NCI-H446 (cell line): ENCODE results near the gene FOXJ3.
A peak's percentile ranks its signal among the peaks of the same experiment; 100 is the strongest.

Experiments used
- DNase-seq, 2 experiments: peaks; one replicate each; lab custom pipeline; 2025; lab: John Stamatoyannopoulos, UW

The FOXJ3 gene

DNA sequence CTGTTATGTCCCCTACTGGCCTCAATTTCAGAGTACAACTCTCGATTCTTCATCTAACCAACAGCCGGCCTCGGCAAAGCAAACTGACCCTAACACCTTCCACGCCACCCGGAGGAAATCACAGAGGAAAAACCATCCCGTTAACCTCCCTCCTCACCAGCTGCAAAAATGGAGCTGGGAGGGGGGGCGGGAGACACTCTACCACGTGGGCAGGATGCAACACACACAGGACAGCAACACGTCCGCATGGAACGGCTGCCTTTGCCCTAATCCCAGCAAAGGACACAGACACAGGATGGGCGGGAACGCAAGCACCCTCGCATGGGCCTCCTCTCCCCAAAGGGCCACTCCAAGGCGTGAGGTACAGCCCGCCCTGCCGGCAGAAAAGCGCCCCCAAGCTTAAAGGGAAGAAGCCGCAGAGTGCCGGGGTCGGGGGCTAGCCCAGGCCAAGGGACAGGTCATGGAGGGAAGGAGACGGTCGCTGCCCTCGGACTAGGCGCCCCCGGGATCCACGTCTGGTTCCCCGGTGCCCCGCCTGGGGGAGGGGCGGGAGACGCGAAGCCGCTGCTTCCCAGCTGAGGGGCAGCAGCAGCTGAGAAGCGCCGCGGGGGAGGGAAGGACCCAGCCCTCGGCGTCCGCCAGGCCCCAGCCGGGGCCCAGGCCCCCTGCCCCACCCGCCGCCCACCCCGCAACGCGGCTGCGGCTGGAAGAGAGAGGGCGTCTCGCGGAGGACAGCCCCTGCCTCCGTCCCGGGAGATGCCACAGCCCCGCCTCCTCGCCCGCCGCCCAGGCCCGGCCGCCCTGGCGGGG is 590 bp downstream of the FOXJ3 start:
- DNase-seq: peak in 1 of 2 experiments; percentile 74

DNA sequence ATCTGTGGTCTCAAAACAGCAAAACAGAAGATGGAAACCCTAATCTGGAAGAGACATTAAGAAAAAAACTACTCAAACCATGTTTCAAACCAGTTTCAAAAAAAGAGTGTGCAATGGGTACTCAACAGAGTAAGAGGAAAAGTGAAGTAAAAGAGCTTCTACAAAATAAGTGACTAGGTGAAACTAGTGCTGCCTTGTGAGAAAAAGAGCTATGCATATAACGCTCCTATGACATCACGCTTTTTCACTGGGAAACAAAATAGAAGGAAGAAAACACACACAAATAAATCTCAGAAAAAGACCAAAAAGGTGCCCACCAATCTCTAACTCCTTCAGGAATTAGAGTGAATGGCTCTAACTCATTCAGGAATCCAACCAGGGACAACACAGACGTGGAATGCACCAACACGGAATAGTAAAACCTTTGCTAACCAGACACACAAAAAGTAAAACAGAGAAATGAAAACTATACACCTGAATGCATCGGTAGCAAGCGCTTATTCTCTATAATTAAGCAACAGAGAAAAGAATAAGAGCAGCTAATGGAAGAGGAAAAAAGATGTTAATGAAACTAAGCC is 1.3 kb downstream of the FOXJ3 start:
- no peak for DNase-seq

DNA sequence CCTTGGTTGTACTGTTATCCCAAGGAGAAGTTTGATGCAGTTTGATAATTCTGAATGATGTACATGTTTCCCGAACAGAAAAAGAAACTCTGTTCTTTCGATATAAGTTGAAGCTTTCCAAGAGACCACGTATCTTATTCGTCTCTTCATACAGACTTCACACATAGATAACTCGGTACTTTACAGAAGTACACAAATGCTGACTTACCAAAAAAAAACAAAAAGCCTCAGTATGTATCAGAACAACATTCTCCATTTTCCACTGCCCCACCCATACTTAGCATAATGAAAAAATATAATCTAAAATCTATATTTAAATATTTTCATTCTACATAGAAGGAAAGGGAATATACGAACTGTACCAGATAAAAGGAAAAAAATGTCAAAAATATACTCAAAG is 2.2 kb downstream of the FOXJ3 start:
- DNase-seq: no peak

DNA sequence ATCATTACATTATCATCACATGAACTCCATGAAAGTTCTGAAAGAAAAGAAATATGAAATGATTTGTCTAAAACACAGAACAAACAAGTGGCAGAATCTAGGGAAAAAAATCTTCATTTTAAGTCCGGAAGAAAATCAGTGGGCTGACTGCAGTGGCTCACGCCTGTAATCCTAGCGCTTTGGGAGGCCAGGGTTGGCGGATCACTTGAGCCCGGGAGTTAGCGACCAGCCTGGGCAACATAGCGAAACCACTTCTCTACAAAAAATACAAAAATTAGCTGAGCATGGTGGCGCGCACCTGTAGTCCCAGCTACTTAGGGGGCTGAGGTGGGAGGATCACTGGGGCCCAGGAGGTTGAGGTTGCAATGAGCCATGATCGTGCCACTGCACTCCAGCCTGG is 4.8 kb downstream of the FOXJ3 start:
- no peak for DNase-seq

DNA sequence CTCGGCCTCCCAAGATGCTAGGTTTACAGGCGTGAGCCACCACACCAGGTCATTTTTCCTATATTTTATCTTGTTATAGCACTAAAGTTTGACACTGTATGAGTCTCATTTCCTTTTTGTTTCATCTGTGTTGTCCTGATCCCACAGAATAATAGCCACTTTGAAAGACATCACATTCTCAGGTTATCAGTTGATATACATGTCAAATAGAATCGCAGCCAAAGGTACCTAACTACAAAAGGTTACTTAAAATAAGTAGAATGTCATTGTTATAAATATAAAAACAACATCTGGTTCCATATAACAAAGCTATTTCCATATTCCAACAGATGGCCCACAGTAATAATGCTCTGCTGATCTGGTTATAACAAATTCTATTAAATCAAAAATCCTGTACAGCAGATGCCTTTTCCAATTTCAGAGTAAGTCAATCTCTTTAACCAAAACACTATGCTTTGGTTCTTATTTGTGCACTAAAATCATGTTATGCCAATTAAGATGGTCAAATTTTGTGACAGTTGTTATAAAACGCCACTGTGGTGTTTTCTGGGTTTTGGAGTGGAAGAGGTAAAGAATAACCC is 6.0 kb downstream of the FOXJ3 start:
- no peak for DNase-seq

DNA sequence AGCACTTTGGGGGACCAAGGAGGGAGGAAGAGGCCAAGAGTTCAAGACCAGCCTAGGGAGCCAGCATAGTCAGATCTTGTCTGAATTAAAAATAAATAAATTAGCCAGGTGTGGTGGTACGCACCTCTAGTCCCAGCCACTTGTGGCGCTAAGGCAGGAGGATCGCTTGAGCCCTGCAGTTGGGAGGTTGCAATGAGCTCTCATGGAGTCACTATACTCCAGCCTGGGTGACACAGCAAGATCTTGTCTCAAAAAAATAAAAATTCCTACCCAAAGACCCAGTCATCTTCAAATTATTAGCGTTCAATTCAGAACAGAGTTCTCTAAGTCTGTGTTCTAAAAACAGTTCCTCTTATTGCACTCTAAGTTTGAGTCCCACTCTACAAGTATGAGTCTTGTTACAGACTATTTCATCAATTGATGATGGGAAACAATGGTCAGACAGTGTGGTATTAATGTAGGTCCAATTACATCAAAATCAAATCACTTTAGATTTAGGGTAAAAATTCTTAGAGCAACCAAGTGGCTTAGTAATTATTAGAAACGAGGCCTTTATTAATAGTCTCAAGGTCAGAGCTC is 6.9 kb downstream of the FOXJ3 start:
- DNase-seq: no peak

DNA sequence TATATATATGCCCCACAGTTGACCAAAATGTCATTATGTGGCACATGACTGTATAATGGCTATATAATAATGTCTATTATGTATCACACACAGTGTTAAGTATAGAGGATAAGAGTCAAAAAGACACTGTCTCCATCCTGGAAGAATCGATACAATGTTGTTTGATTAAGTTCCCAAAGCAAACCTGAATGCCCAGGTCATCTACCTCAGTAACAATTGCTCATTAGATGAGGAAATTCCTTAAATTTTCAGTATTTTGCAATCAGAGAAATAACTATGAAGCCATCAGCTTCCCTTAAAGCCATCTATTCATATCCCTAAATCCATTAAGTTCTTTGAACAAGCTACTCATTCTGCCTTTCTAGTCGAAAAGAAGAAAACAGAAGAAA is 10.0 kb downstream of the FOXJ3 start:
- no peak for DNase-seq

DNA sequence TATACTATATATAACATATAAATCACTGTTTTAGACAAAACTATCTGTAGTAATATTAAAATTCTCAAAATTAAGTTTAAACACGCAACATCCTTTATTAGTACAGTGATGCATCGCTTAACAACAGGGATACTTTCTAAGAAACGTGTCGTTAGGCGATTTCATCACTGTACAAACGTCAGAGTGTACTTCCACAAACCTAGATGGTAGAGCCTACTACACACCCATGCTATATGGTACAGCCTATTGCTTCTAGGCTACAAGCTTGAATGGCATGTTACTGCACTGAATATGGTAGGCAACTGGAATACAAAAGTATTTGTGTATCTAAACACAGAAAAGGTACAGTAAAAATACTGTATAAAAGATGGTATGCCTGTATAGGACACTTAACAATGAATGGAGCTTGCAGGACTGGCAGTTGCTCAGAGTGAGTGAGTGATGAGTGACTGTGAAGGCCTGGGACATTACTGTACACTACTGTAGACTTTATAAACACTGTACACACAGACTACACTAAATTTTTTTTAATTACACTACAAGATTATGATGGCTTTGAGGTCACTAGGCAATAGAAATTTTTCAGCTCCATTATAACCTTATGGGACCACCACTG is 10.5 kb downstream of the FOXJ3 start:
- no peak for DNase-seq

DNA sequence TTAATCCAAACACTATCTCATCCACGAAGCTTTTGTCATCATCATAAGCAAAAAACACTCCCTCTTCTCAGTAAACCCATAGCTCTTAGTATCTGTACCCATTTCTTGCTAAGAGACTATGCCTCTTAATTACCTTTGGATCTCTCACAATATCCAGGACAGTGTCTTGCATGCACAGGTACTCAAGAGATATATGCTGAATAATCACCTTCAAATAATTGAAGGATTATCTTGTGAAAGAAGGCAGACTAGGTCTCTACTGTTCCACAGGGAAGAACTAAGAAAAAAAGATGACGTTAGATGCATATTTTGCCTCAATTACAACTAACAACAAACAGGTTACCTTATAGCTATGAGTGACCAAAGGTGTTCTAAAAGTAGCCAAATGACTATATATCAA is 11.5 kb downstream of the FOXJ3 start:
- no peak for DNase-seq

DNA sequence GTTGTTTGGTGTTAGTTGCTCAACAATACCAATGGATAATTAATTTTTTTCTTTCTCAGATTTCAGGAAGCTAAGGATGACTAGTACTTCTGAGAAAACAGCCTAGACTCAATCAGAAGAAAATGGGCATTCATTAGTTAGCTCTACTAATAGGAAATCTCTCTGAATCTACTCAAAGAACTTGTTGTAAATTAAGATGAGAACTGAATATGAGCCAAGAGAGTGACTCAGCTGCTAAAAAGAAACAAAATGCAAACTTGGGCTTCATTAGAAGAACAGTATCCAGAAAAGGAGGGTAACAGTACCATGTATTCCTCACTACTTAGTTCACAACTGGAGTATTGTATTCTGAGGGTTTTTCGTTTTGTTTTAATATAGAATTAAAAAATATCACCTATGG is 12.5 kb downstream of the FOXJ3 start:
- no peak for DNase-seq

DNA sequence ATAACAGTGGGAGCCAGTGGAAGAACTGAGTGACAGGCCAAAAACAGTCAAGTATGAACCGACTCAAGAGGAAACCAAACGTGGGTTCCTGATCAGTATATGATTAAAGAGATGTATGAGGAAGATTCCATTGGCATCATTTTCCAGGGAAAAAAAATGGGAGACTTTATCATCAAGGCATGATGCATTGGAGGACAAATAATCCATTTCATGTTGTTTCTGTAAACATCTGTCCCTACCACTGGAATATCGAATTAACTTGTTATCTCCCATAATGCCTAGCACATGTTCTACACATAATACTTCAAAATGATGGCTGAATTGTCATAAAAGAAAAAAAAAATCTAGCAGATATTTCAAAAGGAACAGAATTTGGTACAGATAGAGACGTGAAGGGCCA is 13.3 kb downstream of the FOXJ3 start:
- no peak for DNase-seq

DNA sequence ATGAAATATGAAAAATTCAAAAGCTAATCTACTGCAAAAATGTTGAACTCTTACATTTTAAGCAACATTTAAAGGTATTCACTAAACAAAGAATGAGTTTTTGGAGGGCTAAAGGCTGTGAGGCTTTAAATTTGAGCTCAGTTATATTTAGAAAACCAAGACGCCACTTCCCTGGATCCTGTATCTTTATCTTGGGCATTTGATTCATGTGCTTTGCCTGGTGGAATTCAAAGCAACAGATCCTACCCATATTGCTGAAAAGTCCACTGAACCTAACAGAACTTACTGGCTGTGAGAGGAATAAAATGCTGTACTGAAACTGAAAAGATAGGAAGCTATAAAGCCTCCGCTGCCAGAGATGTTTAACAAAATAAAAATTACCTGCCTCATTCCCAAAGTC is 14.3 kb downstream of the FOXJ3 start:
- DNase-seq: no peak

DNA sequence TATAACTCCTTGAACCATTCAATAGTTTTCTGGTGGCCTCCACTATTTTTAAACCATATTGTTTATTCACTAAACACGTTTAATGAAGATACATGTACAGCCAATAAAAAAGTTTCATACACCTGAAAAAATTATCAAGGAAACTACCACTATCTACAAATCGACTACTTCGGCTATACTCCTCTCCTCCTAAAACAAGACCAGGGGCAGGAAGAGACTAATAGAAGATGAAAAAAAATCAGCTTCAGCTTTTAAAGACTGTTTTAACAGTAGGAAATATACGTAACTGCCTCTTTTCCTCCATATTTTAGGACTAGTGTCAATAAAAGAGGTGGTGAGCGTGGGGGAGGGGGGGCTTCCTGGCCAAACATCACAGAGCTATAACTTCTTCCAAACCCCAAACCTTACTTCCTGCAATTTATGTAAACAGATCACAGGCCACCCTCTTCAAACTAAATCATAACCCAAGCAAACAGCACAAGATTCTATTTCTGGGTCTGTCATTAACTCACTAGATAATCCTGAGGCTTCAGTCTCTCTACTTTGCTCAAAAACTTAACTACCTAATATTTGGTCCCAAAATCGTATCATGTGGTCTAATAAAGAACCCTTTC is 15.1 kb downstream of the FOXJ3 start:
- DNase-seq: no peak

DNA sequence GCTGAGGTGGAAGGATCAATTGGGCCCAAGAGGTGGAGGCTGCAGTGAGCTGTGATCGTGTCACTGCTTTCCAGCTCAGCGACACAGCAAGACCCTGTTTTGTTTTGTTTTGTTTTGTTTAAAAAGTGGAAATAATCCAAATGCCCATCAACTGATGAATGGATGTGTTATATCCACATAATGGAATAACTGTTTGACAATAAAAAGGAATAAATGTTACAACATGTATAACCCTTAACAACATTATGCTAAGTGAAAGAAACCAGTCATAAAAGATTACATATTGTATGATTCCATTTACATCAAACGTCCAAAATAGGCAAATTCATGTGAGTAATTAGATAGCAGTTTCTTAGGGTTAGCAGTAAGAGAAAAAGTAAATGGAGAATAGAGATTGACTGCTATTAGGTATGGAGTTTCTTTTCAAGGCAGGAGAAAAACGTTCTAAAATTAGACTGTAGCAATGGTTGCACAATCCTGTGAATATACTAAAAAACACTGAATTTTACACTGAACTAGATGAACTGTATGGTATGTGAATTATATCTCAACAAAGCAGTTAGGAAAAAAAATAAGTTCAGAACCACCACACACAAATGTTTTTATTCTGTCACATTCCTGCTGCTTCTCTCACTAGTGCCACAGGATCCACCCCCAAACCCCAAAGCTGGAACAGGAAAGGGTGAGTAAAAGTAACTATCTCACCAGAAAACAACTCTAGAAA is 15.7 kb downstream of the FOXJ3 start:
- no peak for DNase-seq

DNA sequence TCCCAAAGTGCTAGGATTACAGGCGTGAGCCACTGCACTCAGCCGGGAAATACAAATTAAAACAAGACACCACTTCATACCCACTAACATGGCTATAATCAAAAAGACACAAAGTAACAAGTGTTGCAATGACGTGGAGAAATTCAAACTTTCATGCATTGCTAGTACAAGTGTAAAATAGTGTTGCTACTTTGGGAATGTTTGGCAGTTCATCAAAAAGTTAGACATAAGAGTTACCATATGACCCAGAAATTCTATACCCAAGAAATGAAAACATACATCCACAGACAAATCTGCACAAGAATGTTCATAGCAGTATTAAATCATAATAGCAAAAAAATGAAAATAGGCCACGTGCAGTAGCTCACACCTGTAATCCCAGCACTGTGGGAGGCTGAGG is 16.4 kb downstream of the FOXJ3 start:
- DNase-seq: no peak

DNA sequence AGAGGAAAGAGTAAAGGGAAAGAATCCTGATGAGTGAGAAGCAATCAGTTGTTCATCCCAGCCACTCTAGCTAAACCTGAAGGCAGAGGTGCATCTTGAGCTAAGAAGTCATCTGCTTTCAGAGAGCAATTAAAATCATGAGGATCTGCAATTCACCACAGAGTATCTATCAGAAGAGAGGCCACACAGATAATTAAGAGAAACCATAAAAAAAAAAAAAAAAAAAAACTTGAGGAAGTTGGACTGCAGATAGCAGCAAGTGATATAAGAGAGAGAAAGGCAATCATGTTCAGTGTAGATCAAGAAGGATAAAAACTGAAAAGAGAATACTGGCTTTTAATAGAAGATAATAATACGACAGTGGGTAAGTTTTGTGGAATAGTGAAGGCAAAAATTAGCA is 17.7 kb downstream of the FOXJ3 start:
- no peak for DNase-seq

DNA sequence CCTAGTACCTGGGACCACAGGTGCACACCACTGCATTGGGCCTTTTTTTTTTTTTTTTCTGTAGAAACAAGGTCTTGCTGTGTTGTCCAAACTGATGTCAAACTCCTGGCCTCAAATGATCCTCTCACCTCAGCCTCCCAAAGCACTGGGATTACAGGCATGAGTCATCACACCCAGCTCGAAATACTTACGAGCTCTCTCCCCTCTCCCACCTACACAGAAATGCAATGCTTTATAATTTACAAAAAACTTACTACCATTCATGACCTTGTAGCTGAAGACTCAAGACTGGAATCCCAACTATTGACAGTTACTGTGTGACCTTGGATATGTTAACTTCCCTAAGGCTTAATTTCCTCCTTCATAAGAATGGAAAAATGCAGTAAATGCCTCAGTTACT is 18.7 kb downstream of the FOXJ3 start:
- no peak for DNase-seq

DNA sequence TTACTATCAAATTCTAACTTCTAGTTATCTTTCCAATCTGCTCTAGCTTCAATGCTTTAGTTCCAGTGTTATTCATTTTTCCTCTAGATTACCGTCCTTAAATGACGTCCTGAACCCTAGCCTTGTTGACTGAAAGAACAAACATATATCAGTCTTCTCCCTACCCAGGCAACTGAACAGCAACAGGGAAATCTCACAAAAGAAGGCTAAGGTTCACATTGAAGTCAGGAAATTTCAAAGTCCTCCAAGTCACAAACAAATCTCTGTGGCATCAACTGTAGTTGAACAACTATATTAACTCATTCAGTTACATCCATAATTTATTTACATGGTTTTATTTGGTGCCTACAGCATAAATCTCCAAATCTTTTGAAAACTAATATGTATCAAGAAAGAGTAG is 19.5 kb downstream of the FOXJ3 start:
- no peak for DNase-seq

DNA sequence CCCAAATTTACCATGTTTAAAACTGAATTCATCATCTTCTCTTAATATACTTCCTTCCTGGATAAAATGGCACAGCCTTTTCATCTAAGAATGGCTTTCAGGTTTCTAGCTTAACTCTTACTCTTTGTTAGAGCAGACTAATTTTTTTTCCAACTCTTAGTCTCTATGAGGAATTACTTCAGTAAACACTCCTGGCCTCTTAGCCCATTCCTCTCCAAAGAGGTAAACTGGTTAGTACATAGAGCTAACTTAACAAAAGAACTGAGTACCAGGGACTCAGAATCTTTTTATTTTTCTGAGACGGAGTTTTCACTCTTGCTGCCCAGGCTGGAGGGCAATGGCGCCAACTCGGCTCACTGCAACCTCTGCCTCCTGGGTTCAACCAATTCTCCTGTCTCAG is 21.1 kb downstream of the FOXJ3 start:
- no peak for DNase-seq

DNA sequence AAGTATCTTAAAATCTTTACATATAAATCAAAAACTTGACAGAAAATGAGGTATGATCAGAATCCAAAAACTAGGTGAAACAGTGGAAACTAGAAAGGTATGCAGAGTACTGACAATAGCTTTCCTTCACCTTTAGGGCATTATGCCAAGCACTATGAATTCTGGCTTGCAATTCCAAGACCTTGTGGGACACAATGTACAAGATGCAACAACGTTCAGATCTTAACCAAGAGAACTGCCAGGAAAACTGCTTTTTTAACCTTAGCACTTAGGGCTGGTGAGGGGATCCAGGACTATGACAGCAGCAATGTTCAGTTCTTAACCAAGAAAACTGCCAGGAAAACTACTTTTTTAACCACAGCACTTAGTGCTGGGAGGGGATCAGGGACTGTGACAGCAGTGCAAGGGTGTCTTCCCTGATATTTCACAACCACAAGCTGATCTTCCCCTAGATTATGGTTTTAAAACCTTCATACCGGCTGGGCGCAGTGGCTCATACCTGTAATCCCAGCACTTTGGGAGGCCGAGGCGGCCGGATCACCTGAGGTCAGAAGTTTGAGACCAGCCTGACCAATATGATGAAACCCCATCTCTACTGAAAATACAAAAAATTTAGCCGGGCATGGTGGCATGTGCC is 22.3 kb downstream of the FOXJ3 start:
- DNase-seq: no peak

DNA sequence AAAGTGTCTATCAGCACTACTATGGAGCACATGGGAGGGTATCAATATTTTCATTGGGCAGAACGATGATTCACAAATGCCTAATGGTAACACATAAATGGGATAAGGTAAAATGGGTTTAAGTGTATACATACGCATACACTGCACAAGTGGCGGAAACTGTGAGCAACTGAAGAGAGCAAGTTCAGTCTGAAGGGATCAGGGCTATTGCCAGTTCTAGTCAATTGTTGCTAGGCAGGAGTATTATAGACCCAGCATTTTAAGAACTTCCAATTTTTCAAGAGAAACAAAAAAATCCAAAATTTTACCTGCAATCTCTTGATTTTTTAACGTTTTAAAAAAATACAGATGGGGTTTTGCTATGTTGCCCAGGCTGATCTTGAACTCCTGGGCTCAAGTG is 23.1 kb downstream of the FOXJ3 start:
- DNase-seq: no peak
